BLaER1 treated with 17β-estradiol and CSF1 and Interleukin-3, amounts not matched to agents 10 nM and 100 nM (cell line): ENCODE measurements around the gene LXN.

Experiments
- H3K27ac ChIP-seq, 11 experiments: shearing (Covaris generic); formaldehyde crosslinking; 2 replicates each; pipeline ENCODE4 v1.8.1; 2022
- H3K27me3 ChIP-seq, 11 experiments: shearing (Covaris generic); formaldehyde crosslinking; 2 replicates each; pipeline ENCODE4 v1.8.1; 2022
- H3K36me3 ChIP-seq, 11 experiments: shearing (Covaris generic); formaldehyde crosslinking; 2 replicates each; pipeline ENCODE4 v1.8.1; 2022
- H3K4me1 ChIP-seq, 10 experiments: shearing (Covaris generic); formaldehyde crosslinking; 2 replicates each; pipeline ENCODE4 v1.8.1; 2022
- H3K4me2 ChIP-seq, 11 experiments: shearing (Covaris generic); formaldehyde crosslinking; 2 replicates each; pipeline ENCODE4 v1.8.1; 2022
- H3K4me3 ChIP-seq, 10 experiments: shearing (Covaris generic); formaldehyde crosslinking; 2 replicates each; pipeline ENCODE4 v1.8.1; 2022
- H3K9ac ChIP-seq, 11 experiments: shearing (Covaris generic); formaldehyde crosslinking; 2 replicates each; pipeline ENCODE4 v1.8.1; 2022
- H3K9me3 ChIP-seq, 11 experiments: shearing (Covaris generic); formaldehyde crosslinking; replicated peaks in 1 of 11; 2 replicates each; pipeline ENCODE4 v1.8.1; 2022
- H4K20me1 ChIP-seq, 11 experiments: shearing (Covaris generic); formaldehyde crosslinking; 2 replicates each; pipeline ENCODE4 v1.8.1; 2022
- Cebpa-rat ChIP-seq, 11 experiments: shearing (Covaris generic); IDR thresholded peaks; 2 replicates each; pipeline ENCODE4 v1.8.1; 2022

LXN gene

GRCh38 chr3:158642474-158643210 is 29.8 kb downstream of the LXN start:
- Histone ChIP-seq H3K4me2 (no peak overlapping the region), H3K27ac (no peak overlapping the region), H3K4me3 (no peak overlapping the region), H3K9ac (no peak overlapping the region), H3K9me3 (no peaks in the 10 kb centered on the region), H3K27me3 (no peaks in the 10 kb centered on the region), H4K20me1 (peaks cover 0 to 25% (median 0%) of the 10 kb centered on the region in 11 experiments; a peak in 4 of 22 replicates), H3K4me1 (peaks cover 10 to 15% (median 12%) of the 10 kb centered on the region in 10 experiments; a peak in 19 of 20 replicates), H3K36me3 (peaks cover 16 to 21% (median 19%) of the 10 kb centered on the region in 11 experiments)
- no peak for TF ChIP-seq Cebpa-rat (IDR thresholded peaks at IDR 0.05)

GRCh38 chr3:158642005-158642404 is 30.4 kb downstream of the LXN start:
- Histone ChIP-seq H3K4me2 (no peak overlapping the region), H3K9me3 (no peaks in the 10 kb centered on the region), H3K27ac (no peak overlapping the region), H3K27me3 (no peaks in the 10 kb centered on the region), H3K9ac (no peak overlapping the region), H3K4me1 (peaks cover 10 to 15% (median 12%) of the 10 kb centered on the region in 10 experiments; a peak in 19 of 20 replicates), H3K36me3 (peaks cover 11 to 15% (median 13%) of the 10 kb centered on the region in 11 experiments), H4K20me1 (peaks cover 0 to 19% (median 0%) of the 10 kb centered on the region in 11 experiments; a peak in 4 of 22 replicates), H3K4me3 (no peak overlapping the region)
- no peak for TF ChIP-seq Cebpa-rat (IDR thresholded peaks at IDR 0.05)

GRCh38 chr3:158640646-158641045 is 31.8 kb downstream of the LXN start:
- no peak overlapping the region for H3K27ac ChIP-seq
- H3K27me3 ChIP-seq: no peaks in the 10 kb centered on the region
- no peaks in the 10 kb centered on the region for H3K9me3 ChIP-seq
- H3K4me1 ChIP-seq: peaks cover 4 to 7% (median 6%) of the 10 kb centered on the region in 10 experiments; a peak in 19 of 20 replicates
- H3K4me2 ChIP-seq: no peak overlapping the region
- H3K36me3 ChIP-seq: peaks cover 0 to 1% (median 0%) of the 10 kb centered on the region in 11 experiments; a peak in 6 of 22 replicates
- peaks cover 0 to 6% (median 0%) of the 10 kb centered on the region in 11 experiments; a peak in 2 of 22 replicates for H4K20me1 ChIP-seq
- no peak overlapping the region for H3K9ac ChIP-seq
- no peak for TF ChIP-seq Cebpa-rat (IDR thresholded peaks at IDR 0.05)
- H3K4me3 ChIP-seq: no peak overlapping the region

- H3K4me3 ChIP-seq: no peak overlapping the region
- TF ChIP-seq Cebpa-rat (IDR thresholded peaks at IDR 0.05): no peak
- no peaks in the 10 kb centered on the region for H3K9me3 ChIP-seq
- no peaks in the 10 kb centered on the region for H3K27me3 ChIP-seq
- no peaks in the 10 kb centered on the region for H4K20me1 ChIP-seq
- no peak overlapping the region for H3K9ac ChIP-seq
- no peak overlapping the region for H3K27ac ChIP-seq
- H3K4me1 ChIP-seq: no peaks in the 10 kb centered on the region
- no peaks in the 10 kb centered on the region for H3K36me3 ChIP-seq
- H3K4me2 ChIP-seq: no peak overlapping the region
Measured at GRCh38 chr3:158631981-158632380, 40.5 kb downstream of the LXN start.

GRCh38 chr3:158625881-158626280 is 46.6 kb downstream of the LXN start:
- no peaks in the 10 kb centered on the region for H3K36me3 ChIP-seq
- no peaks in the 10 kb centered on the region for H3K4me1 ChIP-seq
- TF ChIP-seq Cebpa-rat (IDR thresholded peaks at IDR 0.05): no peak
- no peak overlapping the region for H3K4me2 ChIP-seq
- H3K27me3 ChIP-seq: no peaks in the 10 kb centered on the region
- no peak overlapping the region for H3K9ac ChIP-seq
- H4K20me1 ChIP-seq: no peaks in the 10 kb centered on the region
- no peak overlapping the region for H3K4me3 ChIP-seq
- H3K27ac ChIP-seq: no peak overlapping the region
- H3K9me3 ChIP-seq: peaks cover 10 to 23% (median 16%) of the 10 kb centered on the region in 11 experiments

- no peak for TF ChIP-seq Cebpa-rat (IDR thresholded peaks at IDR 0.05)
- no peaks in the 10 kb centered on the region for H3K36me3 ChIP-seq
- no peaks in the 10 kb centered on the region for H4K20me1 ChIP-seq
- no peak overlapping the region for H3K4me3 ChIP-seq
- no peaks in the 10 kb centered on the region for H3K4me1 ChIP-seq
- H3K27me3 ChIP-seq: no peaks in the 10 kb centered on the region
- H3K9ac ChIP-seq: no peak overlapping the region
- no peak overlapping the region for H3K27ac ChIP-seq
- H3K9me3 ChIP-seq: peaks cover 47 to 78% (median 68%) of the 10 kb centered on the region in 11 experiments
- no peak overlapping the region for H3K4me2 ChIP-seq
Measured at GRCh38 chr3:158617982-158618875, 54.2 kb downstream of the LXN start.
